Motor neuron (in vitro differentiated cells): Measurements from ENCODE around the gene PRDM1. TPM values are rescaled to one million over a fixed set of nuclear protein-coding genes. Genes with fewer than 3 reads are reported as not detected.

ENCODE experiments used
- ATAC-seq, 8 experiments: fragments of 200-7000 bp; cut with Tn5 transposase; replicated peaks in 6 of 8; 2 replicates each; pipeline ENCODE4 v1.8.0; 2021; ENCODE audit warnings: mild to moderate bottlenecking in 8 of 8, moderate library complexity in 8 of 8
- H3K27ac ChIP-seq, 2 donors: fragments of 250-450 bp; sonication (Bioruptor Pico); 2 replicates each; pipeline ENCODE4 v1.9.0; 2021; ENCODE audit warnings: antibody characterized with exemption in 2 of 2, mild to moderate bottlenecking in 2 of 2, moderate library complexity in 1 of 2
- H3K4me1 ChIP-seq, 2 donors: fragments of 250-450 bp; sonication (Bioruptor Pico); replicated peaks in 1 of 2; 2 replicates each; pipeline ENCODE4 v1.6.1; 2021; ENCODE audit warnings: antibody characterized with exemption in 2 of 2, mild to moderate bottlenecking in 2 of 2, moderate library complexity in 1 of 2
- H3K4me3 ChIP-seq, 5 donors: fragments of 250-450 bp; sonication (Bioruptor Pico); 2 replicates each; pipeline ENCODE4 v1.9.0; 2021; ENCODE audit warnings: antibody characterized with exemption in 5 of 5, mild to moderate bottlenecking in 5 of 5, moderate library complexity in 4 of 5
- WGBS, 10 experiments: fragments of 450-650 bp; shearing (Covaris generic); methylation state at CpG; one replicate each; pipeline ENCODE4 v1.0.0; 2022; 5-methylcytosine and 5-hydroxymethylcytosine counted together
- in situ Hi-C, 9 experiments: fragments of 400-800 bp; cut with MboI; loops; one replicate each; pipeline ENCODE4 v1.15.0; 2021; ENCODE audit warnings: low sequenced_read_pairs in 9 of 9, low pct_unique_long_range_greater_than_20kb in 2 of 9; ENCODE audit not compliant: unreplicated experiment in 9 of 9
- total RNA-seq, 8 experiments: library from RNA; unstranded; fragments of 300-600 nt; gene quantifications; 2 replicates each; pipeline versions ENCODE4 v1.2.3 to v1.2.4, GENCODE V29; 2022

PRDM1 gene
- total RNA-seq, 8 experiments from 2014 or later: 0.23 to 4.3 (median 2.0) TPM

DNA sequence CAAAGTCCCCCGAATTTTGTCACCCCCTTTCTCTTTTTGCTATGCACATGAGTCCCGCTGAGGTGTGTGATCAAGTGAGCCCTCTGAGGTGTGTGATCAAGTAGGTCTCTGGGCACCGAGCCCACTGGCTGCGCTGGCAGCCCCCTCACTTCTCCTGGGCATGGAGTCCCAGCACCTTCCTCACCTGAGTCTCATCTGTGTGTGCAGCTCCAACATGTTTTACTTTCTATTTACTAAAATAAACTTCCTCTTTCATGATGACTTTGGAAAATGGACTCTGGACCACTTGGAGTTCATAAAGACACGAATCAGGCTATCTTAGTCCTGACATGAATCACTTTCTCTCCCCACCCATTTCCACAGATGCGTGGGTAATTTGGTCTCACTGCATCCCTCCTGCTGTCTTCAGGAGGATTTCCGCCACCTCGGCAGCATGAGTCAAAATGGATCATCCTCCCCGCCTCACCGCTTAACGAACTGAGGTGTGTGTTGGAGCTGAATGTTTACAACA lies 39.8 kb downstream of the PRDM1 start:
- no peak overlapping the region for H3K4me3 ChIP-seq
- H3K27ac ChIP-seq: no peak overlapping the region
- ATAC-seq: no peak
- H3K4me1 ChIP-seq: peaks cover 6 to 9% of the 10 kb centered on the region in 2 donors
- WGBS, 10 experiments: 57 to 100% (median 86%) methylated on average over 1 to 10 of the region's 11 CpGs; no CpG with 5 or more reads in 1 of the 10 experiments
- in situ Hi-C loops: no loop called here

DNA sequence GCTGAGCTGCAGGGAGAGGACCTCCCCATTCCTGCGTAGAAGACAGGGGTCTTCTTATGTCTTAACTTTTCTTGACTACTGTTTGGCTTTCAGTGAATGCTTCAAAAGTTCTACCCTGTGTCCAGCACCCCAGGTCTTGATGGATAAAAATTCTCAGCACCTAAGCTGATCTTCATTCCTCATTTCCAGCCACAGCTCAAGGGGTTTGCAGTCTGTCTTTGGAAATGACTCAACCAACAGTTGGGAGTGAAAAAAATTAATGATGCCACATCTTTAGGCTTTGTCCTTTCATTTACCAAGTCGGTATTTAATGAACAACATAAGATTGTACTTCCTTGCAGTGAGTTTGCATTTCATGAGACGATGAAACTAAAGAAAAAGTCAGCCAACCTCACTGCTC lies 40.3 kb downstream of the PRDM1 start:
- 38 to 100% (median 81%) methylated on average over 1 to 3 of the region's 3 CpGs for WGBS, 10 experiments
- H3K4me3 ChIP-seq: no peak overlapping the region
- in situ Hi-C loops: no loop called here
- ATAC-seq: no peak
- H3K4me1 ChIP-seq: peaks cover 6 to 9% of the 10 kb centered on the region in 2 donors
- H3K27ac ChIP-seq: no peak overlapping the region

DNA sequence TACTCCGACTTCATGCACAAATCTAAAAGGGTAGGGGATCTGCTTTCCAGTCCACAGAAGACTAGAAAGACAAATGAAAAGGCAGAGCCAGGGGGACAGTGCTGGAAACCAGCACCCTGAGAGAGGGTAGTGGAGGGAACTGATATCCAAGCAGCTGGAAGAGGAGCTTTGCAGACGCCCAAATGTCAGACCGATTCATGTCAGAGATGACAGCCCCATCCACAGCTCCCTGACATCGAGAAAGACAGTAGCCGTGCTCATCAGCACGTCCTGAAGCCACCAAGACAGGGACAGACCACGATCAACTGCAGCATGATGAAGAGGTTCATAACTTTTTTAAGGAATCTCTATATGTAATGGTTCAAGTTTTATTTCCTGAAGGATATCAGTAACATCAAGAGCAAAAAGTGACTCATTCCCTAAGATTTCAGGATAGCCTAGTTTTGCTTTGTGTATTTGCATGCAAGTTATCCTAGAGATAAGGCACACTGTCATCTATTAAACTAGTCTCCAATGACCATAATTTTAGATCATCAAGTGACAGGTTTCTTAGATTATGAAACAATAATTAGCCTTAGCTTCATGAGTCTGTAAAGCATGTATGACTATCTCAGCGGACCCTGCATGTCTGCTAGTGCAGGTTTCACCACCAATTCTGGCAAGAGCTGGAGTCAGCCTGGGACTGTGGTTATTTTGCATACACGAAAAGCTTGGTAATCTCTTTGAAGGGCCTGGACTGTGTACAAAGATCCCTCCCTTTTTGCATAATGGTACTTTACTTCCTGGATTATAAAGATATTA lies 43.0 kb downstream of the PRDM1 start:
- Histone ChIP-seq H3K4me3 (no peak overlapping the region), H3K27ac (no peak overlapping the region), H3K4me1 (no peaks in the 10 kb centered on the region)
- ATAC-seq: peak in 3 of 8 experiments; percentile 98
- 3 to 100% (median 80%) methylated on average over 1 to 7 of the region's 9 CpGs; no CpG with 5 or more reads in 2 of the 10 experiments for WGBS, 10 experiments
- in situ Hi-C loops: no loop called here

DNA sequence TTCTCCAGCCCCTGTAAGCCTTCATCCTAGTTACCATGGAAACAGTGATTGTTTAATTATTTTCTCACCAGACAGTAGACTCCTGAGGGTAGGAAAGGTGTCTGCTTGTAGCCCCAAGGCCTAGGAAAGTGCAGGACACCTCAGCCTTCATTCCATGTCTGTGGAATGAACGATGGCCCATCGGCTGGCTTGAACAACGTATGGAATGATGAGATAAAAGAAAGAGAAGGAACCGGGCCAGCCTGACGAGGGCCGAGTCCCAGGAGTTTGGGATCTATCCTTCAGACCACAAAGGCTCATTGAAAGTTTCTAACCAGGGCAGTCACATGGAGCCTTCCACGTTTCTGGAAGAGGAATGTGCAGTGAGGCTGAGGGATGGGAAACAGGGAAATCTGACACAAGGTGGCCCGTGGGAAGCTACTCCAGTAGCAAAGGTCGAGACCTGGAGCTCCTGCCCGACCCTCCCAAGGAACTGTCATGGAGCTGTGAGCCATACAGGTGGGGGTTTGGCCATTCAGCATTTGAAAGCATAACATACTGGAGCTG lies 46.1 kb downstream of the PRDM1 start:
- WGBS, 10 experiments: 40 to 100% (median 81%) methylated on average over 1 to 7 of the region's 10 CpGs; no CpG with 5 or more reads in 3 of the 10 experiments
- no peak overlapping the region for H3K4me3 ChIP-seq
- in situ Hi-C loops: no loop called here
- peaks cover 9 to 12% of the 10 kb centered on the region in 2 donors for H3K4me1 ChIP-seq
- H3K27ac ChIP-seq: no peak overlapping the region
- no peak for ATAC-seq

DNA sequence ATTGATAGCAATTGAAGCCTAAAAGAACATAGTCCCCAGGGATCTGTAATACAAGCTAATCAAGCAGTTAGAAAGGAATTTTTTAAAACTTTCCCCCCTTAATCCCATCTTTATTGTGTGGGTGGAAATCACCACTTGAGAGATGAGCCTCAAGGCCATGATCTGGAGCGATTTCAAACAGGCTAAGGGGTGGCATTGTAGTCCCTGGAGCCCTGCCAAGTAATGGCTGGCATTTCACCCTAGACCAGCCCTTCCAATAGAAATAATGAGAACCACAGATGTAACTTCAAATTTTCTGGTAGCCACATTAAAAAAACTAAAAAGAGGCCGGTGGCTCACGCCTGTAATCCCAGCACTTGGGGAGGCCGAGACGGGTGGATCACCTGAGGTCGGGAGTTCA lies 46.9 kb downstream of the PRDM1 start:
- 25 to 100% (median 92%) methylated on average over 1 to 6 of the region's 6 CpGs; no CpG with 5 or more reads in 3 of the 10 experiments for WGBS, 10 experiments
- in situ Hi-C loops: no loop called here
- Histone ChIP-seq H3K27ac (no peak overlapping the region), H3K4me3 (no peak overlapping the region), H3K4me1 (peaks cover 9 to 12% of the 10 kb centered on the region in 2 donors)
- no peak for ATAC-seq

DNA sequence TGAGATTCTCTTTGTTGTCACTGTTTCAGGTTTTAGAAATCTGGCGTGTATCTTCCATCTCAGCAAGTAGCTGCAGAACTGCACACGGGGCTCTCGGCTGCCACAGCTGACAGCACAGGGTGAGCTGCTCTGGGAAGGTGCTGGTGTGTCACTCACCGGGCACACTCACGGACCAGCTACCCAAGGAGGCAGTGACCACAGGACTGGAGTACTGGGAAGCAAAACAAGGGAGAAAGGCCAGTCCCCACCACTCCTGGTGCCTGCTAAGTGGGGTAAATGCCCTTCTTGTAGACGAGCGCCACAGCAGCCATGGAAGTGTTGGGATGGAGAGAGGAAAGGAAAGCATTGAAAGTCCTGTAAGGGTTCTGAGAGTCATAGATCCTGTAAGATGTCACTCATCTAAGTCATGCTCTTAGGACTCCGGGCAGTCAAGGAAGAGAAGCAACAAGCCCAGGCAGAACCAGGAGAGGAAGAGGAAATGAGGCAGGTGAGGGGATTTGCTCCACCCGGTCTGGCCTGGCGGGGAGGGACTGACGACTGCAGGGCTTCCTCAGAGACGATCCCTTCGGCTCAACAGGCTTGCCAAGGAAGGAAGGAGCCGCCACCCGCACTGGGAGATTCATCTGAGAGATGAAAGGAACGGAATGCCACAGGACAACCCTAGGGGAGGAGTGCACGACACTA lies 48.1 kb downstream of the PRDM1 start:
- H3K4me3 ChIP-seq: no peak overlapping the region
- WGBS, 10 experiments: 60 to 100% (median 92%) methylated on average over 2 to 16 of the region's 17 CpGs; no CpG with 5 or more reads in 2 of the 10 experiments
- peak in 1 of 8 experiments; percentile 18 for ATAC-seq
- H3K4me1 ChIP-seq: peaks cover 9 to 12% of the 10 kb centered on the region in 2 donors
- in situ Hi-C loops: no loop called here
- no peak overlapping the region for H3K27ac ChIP-seq

DNA sequence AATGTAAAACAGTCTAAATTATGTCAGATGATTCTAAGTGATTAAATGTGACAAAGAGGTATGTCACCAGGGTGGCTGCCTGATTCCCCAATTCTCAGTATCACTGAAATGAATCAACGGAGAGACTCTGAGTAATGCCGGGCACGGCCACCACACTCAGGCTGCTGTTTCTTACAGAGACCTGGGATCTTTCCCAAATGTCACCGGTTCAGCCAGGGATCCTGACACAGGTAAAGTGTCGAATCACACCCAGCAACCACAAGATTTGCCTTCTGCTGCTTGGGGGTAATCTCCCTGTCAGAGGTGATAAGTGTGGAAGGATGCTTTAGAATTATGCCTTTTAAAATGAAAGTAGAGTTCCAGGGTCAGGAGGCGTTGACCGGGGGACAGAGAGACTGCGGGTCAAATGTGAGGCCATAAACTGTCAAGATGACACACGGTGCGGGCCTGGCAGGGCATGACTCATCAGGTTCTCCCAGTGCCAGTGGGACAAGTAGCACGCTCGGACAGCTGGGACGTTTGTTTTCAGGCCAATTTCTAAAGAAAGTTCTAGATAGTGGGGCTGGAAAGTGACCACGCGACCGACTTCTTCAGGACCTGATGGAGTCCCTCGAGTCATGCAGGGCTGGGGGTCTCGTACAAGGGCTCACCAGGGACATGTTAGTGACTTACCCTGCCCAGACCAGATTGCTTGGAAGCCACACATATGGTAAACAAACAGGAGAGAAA lies 48.9 kb downstream of the PRDM1 start:
- Histone ChIP-seq H3K4me3 (no peak overlapping the region), H3K4me1 (peaks cover 9 to 12% of the 10 kb centered on the region in 2 donors), H3K27ac (no peak overlapping the region)
- 0 to 83% (median 70%) methylated on average over 1 to 13 of the region's 18 CpGs; no CpG with 5 or more reads in 2 of the 10 experiments for WGBS, 10 experiments
- in situ Hi-C loops: no loop called here
- peak in 7 of 8 experiments; percentile 53 to 96 (median 82) for ATAC-seq

DNA sequence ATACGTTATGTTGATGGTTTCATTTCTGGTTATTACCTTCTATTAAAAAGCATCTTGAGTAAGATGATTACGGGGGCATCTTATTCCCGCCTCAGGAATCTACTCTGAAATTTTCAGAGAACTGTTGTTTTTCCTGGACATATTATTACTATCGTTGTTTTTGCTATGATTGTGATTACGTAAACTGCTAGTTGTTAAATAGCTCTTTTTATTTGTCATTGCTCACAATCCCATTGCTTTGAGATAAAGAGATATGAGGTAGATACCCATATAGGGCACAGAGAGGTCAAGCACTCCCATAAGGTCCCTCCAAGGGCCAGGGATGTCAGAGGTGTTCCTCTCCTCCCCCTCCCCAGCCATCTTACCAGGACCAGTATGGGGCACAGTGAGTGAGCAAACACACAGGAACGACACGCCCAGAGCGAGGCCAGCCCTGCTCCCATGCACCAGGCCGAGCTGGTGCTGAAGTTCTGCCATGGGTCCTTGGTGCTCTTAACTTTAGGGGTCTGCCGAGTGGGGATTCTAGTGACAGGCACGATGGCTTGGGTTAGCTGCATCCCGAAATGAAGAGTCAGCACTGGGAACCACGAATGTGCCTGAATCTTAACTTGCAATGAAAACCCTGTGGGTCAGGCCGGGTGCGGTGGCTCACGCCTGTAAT lies 49.9 kb downstream of the PRDM1 start:
- 50 to 95% (median 89%) methylated on average over 2 to 12 of the region's 16 CpGs for WGBS, 10 experiments
- ATAC-seq: no peak
- H3K4me1 ChIP-seq: peaks cover 9 to 12% of the 10 kb centered on the region in 2 donors
- in situ Hi-C loops: no loop called here
- no peak overlapping the region for H3K27ac ChIP-seq
- H3K4me3 ChIP-seq: no peak overlapping the region

DNA sequence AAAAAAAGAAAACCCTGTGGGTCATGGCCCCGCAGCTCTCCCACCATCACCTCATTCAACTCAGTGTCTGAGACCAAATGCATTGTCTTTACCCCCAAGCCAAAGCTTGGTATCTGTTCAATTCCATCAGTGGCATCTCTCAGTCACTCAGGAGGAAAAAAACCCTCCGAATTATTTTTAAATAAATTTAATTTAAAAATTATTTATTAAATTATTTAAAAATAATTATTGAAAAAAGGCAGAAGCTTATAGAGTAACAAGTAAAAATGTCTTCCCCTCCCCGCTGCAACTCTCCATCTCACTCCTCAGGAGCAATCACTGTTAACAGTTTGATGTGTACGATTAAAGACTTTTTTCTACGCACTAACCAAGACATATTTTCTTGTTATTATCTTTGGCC lies 50.7 kb downstream of the PRDM1 start:
- in situ Hi-C loops: no loop called here
- Histone ChIP-seq H3K4me1 (peaks cover 9 to 12% of the 10 kb centered on the region in 2 donors), H3K4me3 (no peak overlapping the region), H3K27ac (no peak overlapping the region)
- WGBS, 10 experiments: 70 to 100% (median 93%) methylated on average over 2 to 5 of the region's 5 CpGs
- ATAC-seq: no peak

DNA sequence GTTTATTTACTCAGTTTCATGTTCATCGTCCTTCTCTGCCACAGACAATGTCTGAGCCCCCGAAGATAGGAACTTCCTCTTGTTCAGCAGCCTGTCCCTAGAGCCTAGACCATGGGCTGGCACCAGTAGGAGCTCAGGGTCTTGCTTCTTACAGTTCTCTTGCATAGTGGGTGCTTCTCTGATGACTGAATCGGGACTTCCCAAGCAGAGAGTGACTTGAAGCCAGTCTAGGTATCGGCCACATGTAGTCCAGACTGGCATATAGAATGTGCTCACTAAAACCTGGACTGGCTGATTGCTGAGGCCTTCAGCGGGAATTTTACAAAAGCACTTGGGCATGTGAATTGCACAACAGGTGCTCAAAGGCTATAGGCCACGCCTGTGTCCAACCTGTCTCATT lies 52.0 kb downstream of the PRDM1 start:
- no peak overlapping the region for H3K27ac ChIP-seq
- H3K4me1 ChIP-seq: peaks cover 9 to 12% of the 10 kb centered on the region in 2 donors
- no peak overlapping the region for H3K4me3 ChIP-seq
- 57 to 100% (median 86%) methylated on average over 1 to 5 of the region's 6 CpGs; no CpG with 5 or more reads in 1 of the 10 experiments for WGBS, 10 experiments
- no peak for ATAC-seq
- in situ Hi-C loops: no loop called here

DNA sequence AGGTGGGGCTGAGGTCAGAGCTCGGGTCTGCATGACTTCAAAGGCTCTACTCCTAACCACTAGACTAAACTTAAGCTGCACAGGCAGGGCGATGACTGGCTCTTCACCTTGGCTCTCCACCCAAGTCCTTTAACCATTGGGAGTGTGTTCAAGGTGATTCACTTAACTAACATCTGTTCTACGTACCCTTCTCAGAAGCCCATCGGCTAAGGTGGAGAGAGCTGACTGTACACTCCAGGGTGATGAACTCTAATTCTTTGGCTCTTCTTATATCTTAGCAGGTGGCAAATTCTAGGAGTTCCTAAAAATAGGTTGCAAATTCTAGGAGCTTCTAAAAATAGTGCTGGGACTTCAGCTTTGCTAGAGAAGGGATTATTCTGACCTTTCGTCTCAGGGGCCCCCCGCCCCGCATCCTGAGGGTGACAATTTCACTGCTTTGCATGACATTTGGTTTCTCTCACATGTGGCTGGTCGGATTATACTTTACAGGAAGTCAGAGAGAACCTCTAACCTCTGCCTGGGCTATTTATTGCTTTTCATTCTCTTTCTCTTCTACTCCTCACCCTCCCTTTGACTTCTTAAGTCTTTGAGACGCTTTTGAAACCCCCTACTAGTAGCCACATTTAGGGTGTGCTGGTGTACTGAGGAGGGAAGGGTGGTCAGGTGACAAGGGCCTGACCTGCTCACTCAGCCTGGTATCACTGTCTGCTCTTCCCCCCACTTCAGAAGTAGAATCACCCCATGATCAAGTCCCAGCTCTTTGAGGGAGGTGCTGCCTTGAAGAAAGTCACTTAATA lies 55.5 kb downstream of the PRDM1 start:
- ATAC-seq: peak in 1 of 8 experiments; percentile 75

More for the DNA sequence above, 55.5 kb downstream of the PRDM1 start:
- whole genome bisulfite sequencing, 10 experiments: 50 to 100% (median 78%) methylated on average over 1 to 9 of the region's 9 CpGs; no CpG with 5 or more reads in 2 of the 10 experiments
- Histone ChIP-seq H3K4me1 (peaks cover 0 to 3% of the 10 kb centered on the region in 2 donors), H3K27ac (no peak overlapping the region), H3K4me3 (no peak overlapping the region)
- in situ Hi-C loops: no loop called here
